DMS53 treated with DMSO at 0.1 percent for 48 hours (cell line): ENCODE data around the gene SOX6.
"Not testable (repeated sequence)": the region's sequence is repeated elsewhere in the genome, so short reads cannot be mapped to it uniquely, and the experiment has no call there.

Experiments
- DNase-seq: peaks from one replicate; lab custom pipeline; 2025; ENCODE audit not compliant: unreplicated experiment; lab: John Stamatoyannopoulos, UW

SOX6 gene

DNA sequence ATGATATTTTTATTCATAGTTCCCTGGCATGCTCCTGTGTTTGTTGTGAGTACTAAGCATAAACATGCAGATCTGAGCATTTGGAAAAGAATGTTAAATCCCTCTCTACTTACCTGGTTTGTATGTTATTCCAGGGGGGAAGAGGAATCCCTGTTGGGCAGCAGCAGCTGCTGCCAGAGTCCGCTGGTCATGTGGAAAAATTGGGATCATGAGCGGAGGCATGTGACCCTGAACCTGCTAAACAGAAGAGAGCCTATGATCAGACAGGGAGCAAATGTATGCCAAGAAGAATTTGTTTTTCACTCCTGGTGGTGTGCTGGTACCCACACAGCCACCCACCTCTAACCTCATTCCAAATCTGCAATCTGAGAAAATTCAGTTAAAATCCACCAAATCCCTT, 244.7 kb downstream of the SOX6 start:
- DNase-seq: no peak

- no peak for DNase-seq
These were observed 245.5 kb downstream of the SOX6 start for GRCh38 chr11:16110886-16111285.

GRCh38 chr11:16099343-16099900, 256.9 kb downstream of the SOX6 start:
- no peak for DNase-seq

GRCh38 chr11:16098526-16099205, 257.7 kb downstream of the SOX6 start:
- no peak for DNase-seq

- peak; percentile 94 for DNase-seq
These were observed 258.8 kb downstream of the SOX6 start for GRCh38 chr11:16097543-16097942.

DNA sequence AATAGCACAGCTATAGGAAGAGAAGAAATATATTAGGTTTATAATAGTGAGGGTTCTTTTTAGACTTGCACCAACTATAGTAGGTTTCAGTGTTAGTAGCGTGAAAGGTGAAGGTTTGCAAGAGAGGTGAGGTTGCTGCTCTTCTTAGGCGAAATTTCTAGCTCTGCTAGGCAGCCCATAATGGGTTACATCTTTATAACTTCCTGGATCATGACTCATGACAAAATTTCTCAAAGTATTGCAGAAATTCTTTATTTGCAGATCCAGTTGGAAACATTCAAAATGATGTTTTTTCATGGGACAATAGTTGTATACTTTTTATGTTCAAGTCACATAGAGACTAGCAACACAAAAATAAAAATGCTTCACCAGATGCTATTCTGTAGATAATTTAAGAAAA, 260.0 kb downstream of the SOX6 start:
- no peak for DNase-seq

DNA sequence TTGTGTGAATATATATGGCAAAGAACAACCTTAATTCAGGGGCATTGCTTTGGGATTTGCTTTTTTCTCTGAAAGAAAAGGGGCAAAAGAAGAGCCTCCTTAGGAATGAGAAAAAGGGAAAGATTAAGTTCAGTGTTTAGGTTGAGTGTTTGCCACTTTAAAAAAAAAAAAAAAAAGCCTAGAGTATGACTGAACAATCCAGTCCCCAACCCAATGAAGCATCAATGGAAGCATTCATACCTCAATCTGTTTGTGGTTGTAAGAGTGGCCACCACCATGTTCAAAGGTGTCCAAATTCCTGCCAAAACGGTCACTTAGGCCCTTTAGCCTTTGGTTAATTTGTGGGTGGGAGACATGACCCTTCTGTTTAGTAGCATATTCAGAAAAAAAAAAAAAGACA, 260.6 kb downstream of the SOX6 start:
- no peak for DNase-seq

GRCh38 chr11:16093889-16094653, 262.3 kb downstream of the SOX6 start:
- DNase-seq: no peak

DNA sequence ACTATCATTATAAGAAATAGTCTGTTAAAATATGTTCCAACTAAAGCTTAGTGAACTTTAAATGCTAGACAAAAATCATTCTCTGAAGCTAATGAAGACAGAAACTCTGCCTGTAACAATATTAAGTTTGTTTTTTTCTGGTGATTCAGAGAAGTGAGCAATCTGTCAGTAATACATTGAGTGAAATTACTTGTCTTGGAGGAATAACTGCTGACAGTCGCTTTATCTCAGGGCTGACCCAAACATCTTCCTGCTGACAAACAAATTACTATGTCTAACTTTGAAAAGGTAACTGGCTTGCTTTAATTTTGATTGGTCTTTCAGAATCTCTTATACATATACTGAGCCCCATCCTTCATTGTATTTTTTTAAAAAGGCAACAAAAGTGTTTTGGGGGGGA, 264.5 kb downstream of the SOX6 start:
- DNase-seq: no peak

DNA sequence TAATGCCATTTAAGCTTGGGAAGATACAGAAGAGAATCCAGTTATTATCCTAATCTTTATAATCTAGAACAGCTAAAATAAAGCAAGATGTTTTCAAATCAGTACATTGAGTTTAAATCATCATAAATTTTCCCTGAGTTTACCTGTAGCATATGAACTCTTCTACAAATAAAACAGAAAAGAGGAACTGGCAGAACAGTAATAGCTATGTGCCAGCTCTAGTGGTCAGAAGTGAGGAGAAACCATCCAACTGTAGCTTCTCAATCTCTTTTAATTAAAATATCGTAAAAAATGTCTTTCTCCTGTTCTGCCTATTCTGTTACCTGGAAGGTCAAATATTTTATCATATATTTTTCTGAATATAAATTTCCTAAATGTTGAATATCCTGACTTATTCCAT, 266.9 kb downstream of the SOX6 start:
- DNase-seq: no peak

- DNase-seq: no peak
These were observed 267.6 kb downstream of the SOX6 start for GRCh38 chr11:16088774-16089173.

DNA sequence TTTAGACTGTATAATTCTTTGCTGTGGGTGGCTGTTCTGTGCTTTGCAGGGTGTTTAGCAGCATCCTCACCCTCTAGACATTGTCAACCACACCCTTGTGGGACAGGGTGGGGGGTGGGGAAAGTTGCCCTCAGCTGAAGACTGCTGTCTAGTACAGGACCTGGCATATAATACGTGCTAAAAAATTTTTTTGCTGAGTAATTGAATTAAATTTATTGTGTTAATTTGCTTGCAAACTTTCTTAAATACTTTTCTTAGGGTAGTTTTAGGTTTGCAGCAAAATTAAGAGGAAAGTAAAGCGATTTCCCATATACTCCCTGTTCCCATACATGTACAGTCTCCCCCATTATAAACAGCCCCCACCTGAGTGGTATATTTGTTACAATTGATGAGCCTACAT, 268.5 kb downstream of the SOX6 start:
- no peak for DNase-seq

DNA sequence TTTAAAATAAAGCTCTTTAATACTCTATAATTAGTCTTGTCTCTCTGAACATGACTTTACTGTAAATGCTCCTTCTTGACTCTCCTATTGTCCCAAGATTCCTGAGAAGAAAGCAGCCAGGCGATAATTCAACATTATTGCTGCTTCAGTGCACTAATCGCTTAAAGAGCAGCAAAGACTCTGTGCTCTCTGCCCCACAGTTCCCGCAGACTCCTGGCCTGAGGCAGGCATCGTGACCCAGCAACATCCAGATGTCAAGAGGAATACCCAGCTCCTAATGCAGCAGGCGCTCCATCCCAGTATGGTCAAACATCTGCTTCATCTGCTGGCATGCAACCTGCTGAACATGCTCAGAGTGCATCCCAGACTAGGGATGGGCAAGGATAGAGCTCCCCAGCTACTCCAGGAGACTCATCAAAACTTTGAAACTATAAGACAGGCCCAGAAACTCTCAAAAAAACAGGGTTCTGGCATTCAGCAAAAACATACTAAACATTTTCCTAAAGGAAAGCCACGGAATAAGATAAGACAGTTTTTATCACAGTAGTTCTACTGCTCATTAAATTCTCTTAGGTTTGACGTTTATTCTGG, 270.0 kb downstream of the SOX6 start:
- no peak for DNase-seq

- peak; percentile 26 for DNase-seq
These were observed 274.0 kb downstream of the SOX6 start for GRCh38 chr11:16082095-16083055.

DNA sequence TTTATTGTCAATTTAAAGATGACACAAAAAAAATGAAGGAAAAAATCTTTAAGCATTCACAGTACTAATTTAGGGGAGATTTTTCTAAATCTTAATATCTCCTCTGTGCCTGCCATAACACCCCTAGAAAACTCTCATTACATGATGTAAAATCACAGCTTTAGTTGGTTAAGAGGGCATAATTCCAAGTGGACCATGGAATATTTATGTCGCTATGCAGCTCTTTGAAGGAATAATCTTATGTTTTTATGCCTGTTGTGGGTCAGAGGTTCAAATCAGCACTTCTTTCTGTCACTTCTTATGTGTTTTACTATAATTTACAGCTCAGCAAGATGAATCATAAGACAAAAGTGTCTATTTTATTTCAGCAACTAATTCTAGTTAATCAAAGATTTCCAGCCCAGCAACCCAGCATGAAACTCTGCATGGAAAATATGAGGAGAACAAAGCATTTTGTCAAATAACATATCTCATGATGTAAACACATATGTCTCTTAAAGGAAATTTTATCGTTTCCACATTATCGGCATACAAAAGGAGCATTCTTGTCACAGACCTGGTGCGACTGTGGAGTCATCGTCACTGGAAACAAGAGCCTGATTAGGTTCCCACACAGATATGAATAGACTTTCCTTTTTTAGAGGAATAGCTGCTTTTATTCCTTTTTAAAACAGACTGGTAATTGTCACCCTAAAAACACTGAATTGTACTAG, 274.8 kb downstream of the SOX6 start:
- DNase-seq: no peak

DNA sequence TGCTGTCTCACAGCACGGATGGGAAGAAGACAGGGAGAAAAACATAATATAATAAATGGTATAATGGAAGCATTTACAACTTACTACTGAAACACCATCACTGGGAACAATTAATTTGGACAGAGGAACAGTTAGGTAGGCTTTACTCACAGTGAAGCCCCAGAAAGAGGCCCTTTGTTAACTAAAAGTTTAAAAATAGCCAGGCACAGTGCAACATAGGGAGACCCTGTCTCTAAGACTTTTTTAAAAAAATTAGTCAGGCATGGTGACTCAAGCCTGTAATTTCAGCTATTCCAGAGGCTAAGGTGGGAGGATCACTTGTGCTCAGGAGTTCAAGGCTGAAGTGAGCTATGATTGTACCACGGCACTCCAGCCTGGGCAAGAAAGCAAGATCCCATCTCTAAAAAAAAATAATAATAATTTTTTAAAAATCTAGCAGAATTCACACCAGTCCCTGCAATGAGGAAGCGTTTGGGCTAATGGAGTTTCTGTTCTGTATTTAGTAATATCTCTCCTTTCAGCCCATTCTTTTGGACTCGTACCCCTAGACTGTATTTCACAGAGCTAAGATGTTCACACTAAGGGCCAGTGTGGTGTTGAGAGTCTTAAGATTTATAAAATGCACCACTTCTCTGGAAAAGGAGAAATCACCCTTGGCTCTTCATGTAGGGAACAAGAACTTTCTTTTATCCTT, 275.5 kb downstream of the SOX6 start:
- no peak for DNase-seq

- DNase-seq: no peak
These were observed 277.4 kb downstream of the SOX6 start for GRCh38 chr11:16078936-16079335.

GRCh38 chr11:16070573-16070972, 285.8 kb downstream of the SOX6 start:
- no peak for DNase-seq

DNA sequence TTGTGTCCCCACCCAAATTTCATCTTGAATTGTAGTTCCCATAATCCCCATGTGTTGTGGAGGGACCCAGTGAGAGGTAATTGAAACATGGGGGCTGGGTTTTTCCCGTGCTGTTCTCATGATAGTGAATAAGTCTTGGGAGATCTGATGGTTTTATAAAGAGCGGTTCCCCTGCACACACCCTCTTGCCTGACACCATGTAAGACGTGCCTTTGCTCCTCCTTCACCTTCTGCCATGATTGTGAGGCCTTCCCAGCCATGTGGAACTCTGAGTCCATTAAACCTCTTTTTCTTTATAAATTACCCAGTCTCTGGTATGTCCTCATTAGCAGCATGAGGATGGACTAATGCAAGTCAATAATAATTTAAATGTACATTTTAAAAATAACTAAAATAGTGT, 289.1 kb downstream of the SOX6 start:
- not testable (repeated sequence) for DNase-seq

GRCh38 chr11:16059332-16059731, 297.0 kb downstream of the SOX6 start:
- no peak for DNase-seq
